Limb (tissue), 2 donors: Measurements from ENCODE around the gene CREBRF.
"Not testable (repeated sequence)": the region's sequence is repeated elsewhere in the genome, so short reads cannot be mapped to it uniquely, and the experiment has no call there.

Source experiments
- DNase-seq, 2 donors: peaks; one replicate each; pipeline ENCODE4 v3.0.0-alpha.2; 2016; ENCODE audit errors: extremely low spot score in 2 of 2

CREBRF gene

GRCh38 chr5:173153842-173154241 is 97.7 kb downstream of the CREBRF start:
- DNase-seq: no peak

GRCh38 chr5:173154619-173155018 is 98.5 kb downstream of the CREBRF start:
- not testable (repeated sequence) for DNase-seq

GRCh38 chr5:173155912-173156311 is 99.8 kb downstream of the CREBRF start:
- DNase-seq: no peak

- DNase-seq: no peak
Observed at GRCh38 chr5:173158366-173158765, 102.2 kb downstream of the CREBRF start.

GRCh38 chr5:173159256-173159655 is 103.1 kb downstream of the CREBRF start:
- no peak for DNase-seq

DNA sequence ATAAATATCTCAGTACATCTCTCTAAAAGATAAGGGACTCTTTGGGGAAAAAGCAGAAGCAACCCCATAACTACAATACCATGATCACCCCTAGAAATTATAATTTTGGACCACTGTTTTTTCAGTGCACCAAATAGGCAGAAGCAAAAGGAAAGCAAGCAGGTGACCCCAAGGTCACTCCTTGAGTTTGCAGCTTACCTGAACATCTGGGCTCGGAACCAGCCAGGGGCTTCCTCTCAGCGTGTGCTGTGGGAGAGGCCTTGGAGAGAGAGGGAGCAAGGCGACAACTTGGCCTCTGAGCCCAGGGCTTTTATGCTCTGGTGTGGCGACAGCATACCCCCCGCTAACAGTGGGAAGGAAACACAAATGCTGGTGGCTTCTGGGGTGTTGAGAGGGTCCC is 105.0 kb downstream of the CREBRF start:
- DNase-seq: no peak

GRCh38 chr5:173163219-173163618 is 107.1 kb downstream of the CREBRF start:
- no peak for DNase-seq

DNA sequence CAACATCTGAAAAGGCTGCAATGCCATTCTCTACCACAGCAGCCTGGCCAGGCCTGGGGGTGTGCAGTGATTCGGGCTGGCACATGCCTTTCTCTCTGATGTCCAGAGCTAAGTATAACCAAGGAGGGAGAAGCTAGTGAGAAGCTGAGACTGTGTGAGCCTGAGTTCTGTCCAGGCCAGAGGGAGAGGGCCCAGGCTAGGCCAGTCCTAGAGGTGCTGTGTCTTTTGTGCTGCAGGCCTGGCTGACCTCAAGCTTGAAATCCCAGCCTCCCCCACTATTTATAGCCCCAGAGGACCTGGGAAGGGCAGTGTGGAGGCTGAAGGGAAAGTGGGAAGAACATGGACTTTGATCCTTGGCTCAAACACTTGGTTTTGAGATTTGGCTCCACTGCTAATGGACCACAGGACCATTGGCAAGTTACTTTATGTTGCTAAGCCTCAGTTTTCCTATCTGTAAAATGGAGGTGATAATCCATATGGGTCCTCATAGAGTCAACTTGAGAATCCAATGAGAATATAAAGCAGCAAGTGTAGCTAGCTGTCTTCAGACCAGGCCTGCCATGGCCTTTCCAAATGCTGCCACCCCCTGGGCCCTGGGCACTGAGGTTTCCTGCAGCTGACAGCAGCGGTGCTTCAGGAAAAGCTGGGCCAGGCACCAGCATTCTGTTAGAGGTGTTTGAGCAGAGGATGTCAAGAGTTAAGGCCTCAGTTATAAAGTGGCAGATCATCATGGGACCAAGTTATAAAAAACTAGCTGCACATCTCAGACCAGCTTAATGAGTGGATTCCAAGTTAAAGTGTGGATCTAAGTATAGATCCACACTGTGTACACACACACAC is 109.2 kb downstream of the CREBRF start:
- DNase-seq: no peak

DNA sequence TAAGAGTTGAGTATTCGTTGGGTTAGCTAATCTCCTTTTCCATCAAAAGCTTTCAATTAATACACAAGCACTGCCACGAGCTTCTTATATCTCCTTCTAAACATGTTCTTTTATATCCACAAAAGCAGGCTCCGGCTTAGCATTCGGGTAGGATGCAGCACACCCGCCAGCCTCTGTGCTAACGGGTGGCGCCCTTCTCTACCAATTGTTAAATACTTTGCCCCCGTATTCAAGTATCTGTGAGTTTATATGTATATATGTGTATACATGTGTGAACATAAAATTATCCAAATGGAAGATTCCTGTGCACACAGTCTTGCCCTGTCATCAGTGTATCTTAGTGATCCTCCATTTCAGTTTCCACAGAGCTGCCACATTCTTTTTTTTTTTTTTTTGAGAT is 116.0 kb downstream of the CREBRF start:
- no peak for DNase-seq

DNA sequence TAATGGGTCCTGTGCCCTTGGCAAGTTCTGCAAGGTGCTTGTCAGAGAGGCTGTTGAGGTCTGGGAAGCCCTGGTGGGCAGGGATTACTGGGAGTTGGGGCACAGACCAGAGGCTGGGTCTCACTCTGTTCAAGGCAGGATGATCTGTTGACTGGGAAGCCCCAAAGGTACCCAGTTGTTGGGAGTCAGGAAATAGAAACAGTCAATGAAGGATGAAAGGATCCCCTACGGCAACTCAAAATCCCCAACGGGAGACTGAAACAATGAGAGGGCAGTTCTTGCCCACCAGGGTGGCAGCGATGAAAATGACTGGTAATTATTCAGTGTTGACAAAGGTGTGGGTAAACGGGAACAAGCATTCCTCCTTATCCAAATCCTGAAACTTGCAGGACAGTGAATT is 119.4 kb downstream of the CREBRF start:
- DNase-seq: no peak

DNA sequence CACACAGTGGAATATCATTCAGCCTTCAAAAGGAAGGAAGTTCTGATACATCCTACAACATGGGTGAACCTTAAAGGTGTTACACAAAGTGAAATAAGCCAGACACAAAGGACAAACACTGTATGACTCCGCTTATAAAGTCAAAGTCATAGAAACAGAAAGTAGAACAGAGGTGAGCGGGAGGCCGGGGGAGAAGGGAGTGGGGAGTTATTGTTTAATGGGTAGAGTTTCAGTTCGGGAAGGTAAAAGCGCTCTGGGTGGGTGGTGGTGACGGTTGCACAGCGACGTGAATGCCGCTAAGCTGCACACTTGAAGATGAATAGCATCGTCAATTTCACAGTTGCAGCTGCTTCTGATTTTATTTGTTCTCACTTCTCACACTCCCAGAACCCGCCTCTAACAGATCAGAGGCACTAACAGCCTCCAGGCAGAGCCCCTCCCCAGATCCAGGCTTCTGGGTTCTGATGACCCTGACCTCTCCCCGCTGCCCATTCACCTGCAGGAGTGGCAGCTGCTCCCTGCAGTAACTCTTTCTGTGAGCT is 122.3 kb downstream of the CREBRF start:
- DNase-seq: no peak

GRCh38 chr5:173180331-173180730 is 124.2 kb downstream of the CREBRF start:
- no peak for DNase-seq

DNA sequence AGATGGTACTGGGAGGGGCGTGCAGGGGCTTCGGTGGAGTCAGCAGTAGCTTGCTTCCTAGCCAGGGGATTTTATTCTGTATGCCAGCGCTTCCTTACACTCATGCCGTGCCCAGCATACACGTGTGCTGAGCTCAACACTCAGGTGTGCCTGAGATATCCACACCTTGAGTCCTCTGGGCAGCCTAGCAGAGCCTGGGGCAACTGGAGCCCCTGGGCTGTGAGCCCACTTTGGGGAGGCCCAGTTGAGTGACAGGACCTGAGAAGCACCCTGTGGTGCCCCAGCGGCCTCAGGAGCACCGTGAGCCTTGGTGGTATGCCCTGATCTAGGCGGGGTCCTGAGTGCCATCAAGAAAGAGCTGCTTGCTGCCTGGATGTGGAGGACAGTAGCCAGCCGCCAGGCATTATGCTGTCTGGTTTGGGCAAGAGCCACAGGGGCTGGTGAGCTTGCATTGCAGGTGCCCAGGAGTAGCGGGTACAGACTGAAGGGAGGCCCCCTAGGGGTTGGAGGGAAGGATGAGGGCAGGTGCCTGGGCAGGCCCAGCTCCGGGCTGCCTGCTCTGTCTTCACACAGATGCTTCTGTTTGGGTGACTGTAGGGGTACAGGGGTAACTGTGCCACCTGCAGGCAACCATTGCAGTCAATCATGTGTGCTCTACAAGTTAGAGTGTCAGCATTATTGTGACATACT is 131.0 kb downstream of the CREBRF start:
- DNase-seq: no peak

GRCh38 chr5:173188280-173188679 is 132.1 kb downstream of the CREBRF start:
- no peak for DNase-seq
